GM18508 (cell line): Measurements from ENCODE around the gene HSD17B12.
"Not testable (repeated sequence)": the region's sequence is repeated elsewhere in the genome, so short reads cannot be mapped to it uniquely, and the experiment has no call there.

Experiments used
- ATAC-seq: cut with Tn5 transposase; IDR thresholded peaks from one replicate; pipeline ENCODE4 v1.9.1; 2021; ENCODE audit warnings: moderate number of reproducible peaks; ENCODE audit not compliant: insufficient read depth, unreplicated experiment

HSD17B12 gene

DNA sequence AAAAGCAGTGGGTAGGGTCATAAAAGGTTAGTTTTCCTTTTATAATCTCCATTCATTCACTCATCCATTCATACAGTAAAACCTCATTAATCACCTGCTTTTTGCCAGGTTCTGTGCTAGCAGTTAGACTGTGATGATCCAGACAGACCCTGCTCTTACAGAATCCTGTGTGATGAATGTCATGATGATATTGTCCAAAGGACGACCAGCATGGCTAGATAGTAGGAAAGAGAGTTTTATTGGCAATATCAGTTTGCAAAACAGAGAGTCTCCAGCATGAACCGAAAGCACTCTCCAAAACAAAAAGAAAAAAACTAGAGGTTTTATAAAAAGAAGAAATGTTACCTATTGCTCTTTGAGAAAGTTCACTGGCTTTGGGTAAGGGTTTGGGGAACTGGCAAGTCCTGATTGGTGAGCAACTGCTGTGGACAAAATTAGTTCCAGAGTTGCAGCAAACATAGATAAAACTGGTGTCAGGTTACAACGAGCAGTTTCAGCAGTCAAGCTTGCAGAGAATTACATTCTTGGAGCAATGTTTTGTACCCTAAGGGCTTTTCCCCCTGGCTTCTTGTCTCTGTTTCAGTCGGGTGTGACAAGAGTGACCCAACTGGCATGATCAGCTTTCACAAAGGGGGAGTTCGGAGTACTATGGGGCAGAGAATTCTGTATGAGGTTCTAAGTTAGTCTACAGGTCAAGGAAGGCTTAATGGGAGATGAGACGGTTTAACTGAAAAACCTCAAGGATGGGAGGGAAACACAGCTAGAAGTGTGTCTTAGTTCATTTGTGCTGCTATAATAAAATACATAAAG lies 58.3 kb downstream of the HSD17B12 start:
- no peak for ATAC-seq

GRCh38 chr11:43746670-43747069 lies 66.1 kb downstream of the HSD17B12 start:
- no peak for ATAC-seq

GRCh38 chr11:43747130-43747802 lies 66.7 kb downstream of the HSD17B12 start:
- no peak for ATAC-seq

- ATAC-seq: no peak
Measured at GRCh38 chr11:43748095-43748494, 67.6 kb downstream of the HSD17B12 start.

DNA sequence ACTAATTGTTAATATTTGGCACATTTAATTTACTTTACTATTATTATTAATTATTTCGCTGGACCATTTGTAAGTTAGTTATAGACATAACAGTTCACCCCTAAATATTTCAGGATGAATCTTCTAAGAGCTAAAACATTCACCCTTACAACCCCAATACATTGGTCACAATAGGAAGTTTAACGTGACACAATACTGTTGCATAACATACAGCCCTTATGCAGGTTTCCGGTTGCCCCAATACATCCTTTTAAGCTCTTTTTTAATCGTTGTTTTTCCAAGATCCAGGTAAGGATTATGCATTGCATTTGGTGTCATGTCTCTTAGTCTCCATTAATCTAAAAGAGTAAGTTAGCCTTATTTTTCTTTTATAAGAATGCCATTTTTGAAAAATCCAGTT lies 71.2 kb downstream of the HSD17B12 start:
- ATAC-seq: no peak

DNA sequence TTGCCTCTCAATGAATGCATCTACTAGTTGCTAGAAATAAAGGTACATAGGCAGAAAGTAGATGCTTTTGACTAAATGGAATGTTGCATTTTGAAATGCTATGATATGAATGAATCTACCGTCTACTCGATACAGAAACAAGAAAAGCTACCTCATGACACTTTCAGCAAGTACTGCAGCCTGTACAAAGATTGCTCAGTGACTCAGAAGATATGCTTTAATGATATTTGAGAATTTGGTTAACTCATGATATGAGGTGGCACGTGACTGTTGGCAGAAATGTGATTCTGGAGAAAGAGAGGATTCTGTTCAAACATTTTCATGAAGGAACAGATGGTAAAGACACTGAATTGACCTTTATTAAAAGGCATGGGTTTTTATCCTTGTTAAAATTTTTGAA lies 76.0 kb downstream of the HSD17B12 start:
- no peak for ATAC-seq

- ATAC-seq: no peak
Measured at GRCh38 chr11:43758927-43759326, 78.4 kb downstream of the HSD17B12 start.

- ATAC-seq: no peak
Measured at GRCh38 chr11:43760902-43761301, 80.4 kb downstream of the HSD17B12 start.

DNA sequence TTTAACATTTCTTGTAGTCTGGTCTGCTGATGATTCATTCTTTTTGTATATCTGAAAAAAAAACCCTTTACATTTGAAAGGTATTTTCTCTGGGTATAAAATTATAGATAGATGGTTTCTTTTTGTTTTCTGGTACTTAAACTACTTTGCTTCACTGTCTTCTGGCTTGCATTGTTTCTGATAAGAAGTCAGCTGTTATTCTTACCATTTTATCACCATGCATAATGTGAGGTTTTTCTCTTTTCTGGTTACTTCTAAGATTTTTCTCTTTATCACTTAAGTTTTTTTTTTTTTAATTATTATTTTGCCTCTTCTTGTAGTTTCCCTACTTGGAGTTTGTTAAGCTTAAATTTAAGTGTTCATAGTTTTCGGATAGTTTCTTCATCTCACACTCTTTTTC lies 84.7 kb downstream of the HSD17B12 start:
- no peak for ATAC-seq

DNA sequence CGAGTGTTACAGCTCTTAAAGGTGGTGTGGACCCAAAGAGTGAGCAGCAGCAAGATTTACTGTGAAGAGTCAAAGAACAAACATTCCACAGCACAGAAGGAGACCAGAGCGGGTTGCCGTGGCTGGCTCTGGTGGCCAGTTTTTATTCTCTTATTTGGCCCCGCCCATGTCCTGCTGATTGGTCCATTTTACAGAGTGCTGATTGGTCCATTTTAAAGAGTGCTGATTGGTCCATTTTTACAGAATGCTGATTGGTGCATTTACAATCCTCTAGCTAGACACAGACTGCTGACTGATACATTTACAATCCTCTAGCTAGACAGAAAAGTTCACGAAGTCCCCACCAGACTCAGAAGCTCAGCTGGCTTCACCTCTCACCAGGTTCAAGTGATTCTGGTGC lies 88.1 kb downstream of the HSD17B12 start:
- ATAC-seq: not testable (repeated sequence)

GRCh38 chr11:43770173-43770572 lies 89.6 kb downstream of the HSD17B12 start:
- ATAC-seq: no peak

- ATAC-seq: no peak
Measured at GRCh38 chr11:43772733-43773132, 92.2 kb downstream of the HSD17B12 start.

GRCh38 chr11:43774786-43775185 lies 94.2 kb downstream of the HSD17B12 start:
- no peak for ATAC-seq

DNA sequence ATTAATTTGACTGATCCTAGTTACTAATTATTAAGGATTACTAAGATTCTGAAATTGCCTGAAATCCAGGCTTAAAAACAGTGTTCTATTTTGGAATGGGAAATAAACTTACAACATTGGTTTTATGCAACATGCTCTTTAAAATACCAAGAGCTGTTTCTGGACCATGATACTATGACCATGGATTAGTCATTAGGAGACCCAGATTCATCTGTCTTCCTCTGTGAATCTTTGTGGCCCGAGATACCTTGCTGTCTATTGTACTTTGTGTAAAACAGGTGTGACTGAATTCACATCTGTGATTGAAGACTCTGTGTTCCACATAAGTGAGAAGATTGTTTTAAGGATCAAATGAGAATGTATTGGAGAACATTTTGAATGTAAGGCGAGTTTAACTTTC lies 98.8 kb downstream of the HSD17B12 start:
- no peak for ATAC-seq

GRCh38 chr11:43784301-43784700 lies 103.8 kb downstream of the HSD17B12 start:
- no peak for ATAC-seq

DNA sequence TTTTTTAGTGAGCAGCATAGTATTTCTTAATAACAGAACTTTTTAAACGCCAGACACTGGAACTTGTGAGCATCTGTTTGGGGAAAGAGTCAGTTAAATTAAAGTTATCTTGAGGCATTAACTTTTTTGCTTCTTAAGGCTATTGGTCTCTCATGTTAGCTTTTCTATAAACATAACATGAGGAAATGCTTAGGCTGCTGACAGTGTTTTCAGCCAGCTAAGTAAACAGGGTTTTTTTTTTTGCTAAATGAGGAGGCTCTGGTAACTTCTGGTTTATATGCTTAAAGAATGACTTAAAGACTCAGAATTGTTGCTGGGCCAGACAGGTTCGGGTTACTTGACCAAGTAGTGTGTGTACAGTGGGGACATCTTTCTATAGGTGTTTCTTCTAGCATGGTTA lies 104.3 kb downstream of the HSD17B12 start:
- no peak for ATAC-seq

DNA sequence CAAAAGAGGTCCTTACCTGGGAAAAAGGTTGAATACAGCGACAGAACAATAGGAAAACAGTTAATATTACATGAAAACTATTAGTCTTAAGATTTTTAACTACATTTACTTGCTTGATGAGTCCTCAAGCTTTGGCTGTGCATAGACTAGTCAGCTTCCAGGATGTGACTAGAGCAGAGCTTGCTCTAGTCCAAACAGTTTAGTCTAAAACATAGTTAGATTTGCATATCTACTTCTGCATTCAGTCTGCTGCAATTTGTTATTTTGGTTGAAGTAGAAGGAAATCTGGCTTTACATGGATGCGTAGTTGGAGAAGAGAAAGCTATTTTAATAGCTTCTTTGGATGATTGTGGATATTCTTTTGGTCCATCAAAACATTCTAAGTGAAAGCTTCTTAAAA lies 104.8 kb downstream of the HSD17B12 start:
- no peak for ATAC-seq

- ATAC-seq: no peak
Measured at GRCh38 chr11:43786016-43786415, 105.5 kb downstream of the HSD17B12 start.

DNA sequence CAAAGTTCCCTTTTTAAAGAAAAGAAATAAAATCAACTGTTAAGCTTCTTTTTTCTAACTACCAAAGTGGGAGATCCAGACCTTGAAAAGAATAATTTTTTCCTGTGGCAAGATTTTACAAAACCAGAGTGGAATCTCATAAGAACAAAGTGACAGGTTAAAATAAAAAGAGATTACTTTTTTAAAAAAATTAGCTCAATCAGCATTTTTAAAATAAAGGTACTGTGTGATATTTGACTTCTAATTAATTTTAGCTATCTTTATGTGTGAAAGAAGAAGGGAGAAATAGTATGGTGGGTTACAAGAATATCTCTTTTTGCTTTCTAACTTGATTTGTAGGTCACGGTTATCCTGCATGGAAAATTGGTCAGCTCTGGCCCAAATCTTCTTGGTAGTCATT lies 107.3 kb downstream of the HSD17B12 start:
- ATAC-seq: no peak

DNA sequence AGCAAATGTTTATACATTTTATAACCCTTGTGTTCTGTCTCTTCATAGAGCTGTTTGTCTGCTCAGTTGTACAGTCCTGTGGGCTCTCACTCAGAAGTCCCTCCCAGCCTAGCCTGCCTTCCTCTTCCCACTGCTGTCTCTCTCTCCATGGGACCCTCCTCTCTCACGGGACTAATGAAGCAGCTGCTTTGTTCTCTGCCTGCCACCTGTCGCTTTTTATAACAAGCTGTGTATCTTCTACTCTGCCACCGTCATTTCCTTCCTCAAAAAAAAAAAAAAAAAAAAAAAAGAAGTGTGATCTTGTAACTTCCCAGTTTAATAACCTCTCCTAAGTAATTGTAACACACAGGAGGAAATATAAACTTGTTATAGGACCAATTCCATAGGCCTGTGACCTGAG lies 107.9 kb downstream of the HSD17B12 start:
- no peak for ATAC-seq

DNA sequence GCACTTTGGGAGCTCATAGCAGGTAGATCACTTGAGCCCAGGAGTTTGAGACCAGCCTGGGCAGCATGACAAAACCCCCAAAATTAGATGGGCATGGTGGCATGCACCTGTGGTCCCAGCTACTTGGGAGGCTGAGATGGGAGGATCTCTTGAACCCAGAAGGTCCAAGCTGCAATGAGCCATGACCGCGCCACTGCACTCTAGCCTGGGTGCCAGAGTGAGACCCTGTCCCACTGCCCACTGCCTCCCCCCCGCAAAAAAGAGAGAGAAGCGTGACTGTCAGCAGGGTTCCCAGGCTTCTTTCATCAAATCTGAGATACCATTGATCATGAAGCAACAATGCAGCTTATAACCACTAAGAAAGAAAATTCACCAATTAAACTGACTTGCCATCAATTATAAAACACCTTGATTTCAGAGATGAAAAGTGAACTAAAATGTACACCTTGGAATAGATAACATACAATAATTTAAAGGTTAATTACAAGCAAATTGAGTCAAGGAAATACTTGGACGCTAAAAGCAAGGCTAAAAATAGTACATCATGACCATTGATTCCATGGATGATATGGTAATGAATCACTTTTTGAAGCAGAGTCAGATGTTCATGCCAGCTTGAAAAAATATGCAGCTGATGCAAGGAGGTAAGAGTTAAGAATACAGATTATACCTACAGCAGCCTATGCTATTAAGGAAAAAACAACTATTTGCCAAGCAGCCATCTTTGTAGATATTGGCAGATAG lies 109.3 kb downstream of the HSD17B12 start:
- ATAC-seq: no peak
